Mucosa of rectum (tissue), 2 donors: ENCODE measurements around the gene CTU1.

Source experiments
- H3K27ac ChIP-seq, 2 donors: one replicate each; pipeline ENCODE4 v1.7.0; 2013; ENCODE audit warnings: inconsistent platforms in 2 of 2, low read depth in 2 of 2, low read length in 2 of 2
- H3K27me3 ChIP-seq, 2 donors: one replicate each; pipeline ENCODE4 v1.7.0; 2013; ENCODE audit warnings: low read length in 2 of 2; ENCODE audit not compliant: control insufficient read depth in 2 of 2, insufficient read depth in 2 of 2
- H3K36me3 ChIP-seq, 2 donors: one replicate each; pipeline ENCODE4 v1.7.0; 2013; ENCODE audit warnings: low read length in 2 of 2; ENCODE audit not compliant: control insufficient read depth in 2 of 2, insufficient read depth in 2 of 2
- H3K4me1 ChIP-seq, 2 donors: one replicate each; pipeline ENCODE4 v1.7.0; 2013; ENCODE audit warnings: low read length in 2 of 2, mild to moderate bottlenecking in 1 of 2; ENCODE audit not compliant: control insufficient read depth in 2 of 2, insufficient read depth in 2 of 2
- H3K4me3 ChIP-seq, 2 donors: one replicate each; pipeline ENCODE4 v1.7.0; 2013; ENCODE audit warnings: low read length in 2 of 2
- H3K9ac ChIP-seq, 2 donors: one replicate each; pipeline ENCODE4 v1.7.0; 2013; ENCODE audit warnings: low read length in 2 of 2, low read depth in 1 of 2, mild to moderate bottlenecking in 1 of 2
- H3K9me3 ChIP-seq, 2 donors: one replicate each; pipeline ENCODE4 v1.7.0; 2013; ENCODE audit warnings: low read length in 2 of 2; ENCODE audit not compliant: control insufficient read depth in 2 of 2
- donor health status: healthy.
- donor health status: Normal muscosa, but diverticular disease.

Gene CTU1

DNA sequence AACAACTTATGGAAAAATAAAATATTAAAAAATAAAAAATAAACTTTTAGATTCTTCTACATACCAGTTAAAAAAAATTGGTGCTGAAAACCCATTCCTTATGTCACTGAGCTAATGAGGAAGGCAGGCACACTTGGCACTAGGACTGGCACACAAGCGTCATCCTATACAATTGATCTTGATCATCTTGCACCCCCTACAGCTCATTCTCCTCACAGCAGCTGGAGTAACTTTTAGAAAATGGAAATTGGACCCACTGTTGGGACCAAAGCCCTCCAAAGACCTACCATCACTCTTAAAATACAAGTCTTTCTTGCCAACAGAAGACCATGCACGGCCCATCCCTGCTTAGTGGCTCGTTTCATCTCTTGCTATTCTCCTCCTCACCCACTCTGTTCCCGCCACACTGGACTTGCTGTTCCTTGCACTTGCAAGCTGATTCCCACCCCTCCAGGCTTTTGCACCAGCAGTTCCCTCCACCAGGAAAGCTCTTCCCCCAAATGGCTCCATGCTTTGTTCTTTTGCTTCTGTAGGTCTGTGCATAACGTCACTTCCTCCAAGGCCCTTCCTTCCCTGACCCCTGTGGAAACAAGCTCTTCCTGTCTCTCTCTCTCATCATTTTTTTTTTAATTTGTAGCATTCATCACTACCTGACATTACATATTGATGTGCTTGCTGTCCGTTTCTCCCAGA, 11.6 kb downstream of the CTU1 start:
- H3K4me1 ChIP-seq, result no peaks in the 10 kb centered on the region
- H3K27me3 ChIP-seq, result no peaks in the 10 kb centered on the region
- no peaks in the 10 kb centered on the region for H3K9me3 ChIP-seq
- no peak overlapping the region for H3K4me3 ChIP-seq
- no peak overlapping the region for H3K27ac ChIP-seq
- H3K9ac ChIP-seq, result no peak overlapping the region
- H3K36me3 ChIP-seq, result peaks cover 3 to 19% of the 10 kb centered on the region in 2 donors

DNA sequence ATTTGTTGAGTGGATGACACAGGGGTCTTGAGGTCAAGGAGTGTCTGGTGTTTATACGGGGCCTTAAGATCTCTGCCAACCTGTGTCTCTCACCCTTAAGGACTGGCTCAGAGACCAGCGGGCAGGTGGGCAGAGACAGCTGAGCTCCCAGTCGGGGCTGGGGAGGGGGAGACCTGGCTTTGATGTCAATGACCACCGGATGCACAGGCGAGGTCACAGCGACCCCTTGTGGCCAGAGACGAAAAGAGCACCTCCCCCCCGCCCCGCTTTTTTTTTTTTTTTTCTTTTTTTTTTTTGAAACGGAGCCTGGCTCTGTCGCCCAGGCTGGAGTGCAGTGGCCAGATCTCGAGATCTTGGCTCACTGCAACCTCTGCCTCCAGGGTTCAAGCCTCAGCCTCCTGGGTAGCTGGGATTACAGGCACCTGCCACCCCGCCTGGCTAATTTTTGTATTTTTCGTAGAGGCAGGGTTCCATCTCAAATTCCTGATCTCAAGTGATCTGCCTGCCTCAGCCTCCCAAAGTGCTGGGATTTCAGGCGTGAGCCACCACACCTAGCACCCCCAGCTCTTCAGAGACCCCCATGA, 13.4 kb downstream of the CTU1 start:
- Histone ChIP-seq H3K27ac (no peak overlapping the region), H3K36me3 (peaks cover 3 to 6% of the 10 kb centered on the region in 2 donors), H3K27me3 (no peaks in the 10 kb centered on the region), H3K9me3 (no peaks in the 10 kb centered on the region), H3K9ac (no peak overlapping the region), H3K4me3 (no peak overlapping the region), H3K4me1 (no peaks in the 10 kb centered on the region)

DNA sequence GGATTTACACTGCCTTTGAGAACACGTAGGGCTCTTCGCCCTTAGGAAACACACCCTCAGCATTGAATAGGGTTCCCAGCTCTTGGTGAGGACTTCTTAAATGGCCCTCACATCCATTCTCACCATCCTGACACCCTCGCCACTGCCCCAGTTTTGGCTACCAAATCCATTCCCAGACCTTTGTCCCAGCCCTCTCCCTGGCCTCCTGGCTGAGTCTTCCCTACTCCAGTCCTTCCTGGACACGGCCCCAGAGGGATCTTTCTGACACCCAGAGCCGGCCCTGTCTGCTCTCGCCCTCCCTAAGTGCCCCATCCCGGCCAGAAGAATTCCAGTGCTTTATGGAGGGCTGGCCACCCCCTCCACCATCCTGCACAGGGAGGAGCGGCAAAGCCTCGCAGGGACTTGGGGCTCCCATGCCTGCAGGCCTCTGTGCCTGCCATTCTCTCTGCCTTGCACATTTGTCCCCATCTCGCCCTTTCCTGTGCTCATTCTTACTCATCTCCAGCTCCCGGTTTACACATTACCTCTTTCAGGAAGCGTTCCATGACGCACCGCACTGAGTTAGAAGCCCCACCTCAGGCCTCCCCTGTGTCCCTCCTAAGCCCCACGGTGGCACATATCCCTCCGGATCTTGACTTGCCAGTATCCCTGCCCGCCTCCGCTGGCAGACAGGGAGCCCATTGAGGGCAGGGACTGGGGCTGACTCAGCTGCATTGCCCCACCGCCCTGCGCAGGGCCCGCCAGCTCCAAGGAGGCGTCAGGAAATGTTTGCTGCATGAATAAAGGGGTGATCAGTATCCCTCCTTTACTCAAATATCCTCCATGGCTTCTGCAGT, 14.5 kb downstream of the CTU1 start:
- no peak overlapping the region for H3K4me3 ChIP-seq
- H3K27me3 ChIP-seq, result no peaks in the 10 kb centered on the region
- H3K4me1 ChIP-seq, result no peaks in the 10 kb centered on the region
- peaks cover 1 to 3% of the 10 kb centered on the region in 2 donors for H3K36me3 ChIP-seq
- H3K9ac ChIP-seq, result no peak overlapping the region
- no peak overlapping the region for H3K27ac ChIP-seq
- no peaks in the 10 kb centered on the region for H3K9me3 ChIP-seq

DNA sequence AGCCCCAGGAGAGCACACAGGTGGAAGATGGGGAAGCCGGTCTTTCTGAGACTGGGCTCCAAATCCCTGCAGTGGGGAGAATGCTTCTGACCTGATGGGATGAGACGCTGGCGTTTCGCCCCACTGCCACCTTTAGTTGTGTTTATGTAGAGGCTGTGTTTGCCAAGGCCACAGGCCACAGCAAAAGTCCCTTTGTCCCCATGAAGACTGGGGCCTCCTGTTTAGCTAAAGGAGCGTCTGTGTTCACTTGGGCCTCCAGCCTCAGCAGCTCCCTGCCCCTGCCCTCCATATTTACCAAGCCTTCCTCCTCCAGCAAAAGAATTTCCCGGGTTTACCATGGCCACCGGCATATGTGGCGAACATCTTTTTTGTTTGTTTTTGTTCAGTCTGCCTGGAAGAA, 15.1 kb downstream of the CTU1 start:
- no peaks in the 10 kb centered on the region for H3K4me1 ChIP-seq
- H3K36me3 ChIP-seq, result peaks cover under 1 to 3% of the 10 kb centered on the region in 2 donors
- H3K4me3 ChIP-seq, result no peak overlapping the region
- no peaks in the 10 kb centered on the region for H3K27me3 ChIP-seq
- no peaks in the 10 kb centered on the region for H3K9me3 ChIP-seq
- H3K9ac ChIP-seq, result no peak overlapping the region
- H3K27ac ChIP-seq, result no peak overlapping the region

DNA sequence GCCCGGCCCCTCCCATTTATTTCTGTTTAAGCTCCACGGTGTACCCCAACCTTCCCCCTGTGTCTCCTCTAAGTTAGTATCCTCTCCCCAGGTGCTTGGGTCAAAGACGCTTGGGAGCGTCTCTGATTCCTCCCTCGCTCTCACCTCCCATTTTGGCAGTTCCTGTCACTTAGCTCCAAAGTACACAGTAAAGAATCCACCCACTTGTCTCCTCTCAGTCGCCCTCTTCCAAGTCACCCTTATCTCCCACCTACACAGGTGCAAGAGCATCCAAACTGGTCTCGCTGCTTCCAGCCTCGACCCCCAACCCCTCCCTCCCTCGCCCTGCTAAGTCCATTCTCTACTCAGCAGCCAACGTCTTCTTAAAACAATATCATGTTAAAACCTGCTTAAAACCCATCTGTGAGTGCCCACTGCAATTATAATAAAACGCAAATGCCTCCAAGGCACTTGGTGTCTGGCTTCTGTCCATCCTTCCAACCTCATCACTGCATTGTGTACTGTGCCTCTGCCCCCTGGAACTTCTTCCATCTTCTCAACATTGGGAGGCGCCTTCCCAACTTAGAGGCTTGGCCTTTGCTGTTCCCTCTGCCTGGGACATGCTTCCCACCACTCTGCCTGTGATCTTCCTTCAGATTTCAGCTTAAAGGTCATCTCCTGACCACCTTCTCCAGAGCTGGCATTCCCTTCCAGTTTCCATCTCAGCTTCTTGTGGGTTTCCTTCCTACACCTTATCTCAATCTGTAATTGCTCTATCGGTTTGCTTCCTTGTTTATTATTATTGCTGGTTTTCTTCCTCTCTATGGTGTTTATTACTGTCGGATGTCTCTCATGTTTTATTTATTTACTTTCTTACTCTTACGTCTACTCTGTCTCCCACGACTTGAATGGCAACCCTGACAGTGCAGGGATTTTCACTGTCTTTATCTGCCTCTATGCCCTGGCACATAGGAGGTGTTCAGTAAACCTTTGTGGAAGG, 16.0 kb downstream of the CTU1 start:
- Histone ChIP-seq H3K9ac (no peak overlapping the region), H3K4me3 (no peak overlapping the region), H3K36me3 (no peaks in the 10 kb centered on the region), H3K4me1 (no peaks in the 10 kb centered on the region), H3K9me3 (no peaks in the 10 kb centered on the region), H3K27ac (no peak overlapping the region), H3K27me3 (no peaks in the 10 kb centered on the region)

DNA sequence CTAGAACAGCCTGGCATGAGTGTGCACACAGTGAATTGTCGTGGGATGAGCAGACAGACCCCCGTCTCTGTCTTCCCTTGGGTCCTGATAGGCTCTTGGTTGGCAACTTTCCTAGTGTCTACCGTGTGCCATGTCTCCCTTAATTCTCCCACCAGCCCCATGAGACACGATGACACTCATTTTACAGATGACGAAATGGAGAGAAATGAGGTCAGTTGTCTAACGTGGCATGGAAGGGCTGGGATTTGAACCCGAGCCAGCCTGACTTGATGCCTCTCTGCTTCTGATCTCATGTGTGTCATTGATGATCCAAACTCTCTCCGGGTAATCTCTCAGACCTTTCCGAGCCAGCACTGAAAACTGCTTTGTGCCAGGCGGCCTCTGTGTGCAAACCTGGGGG, 17.1 kb downstream of the CTU1 start:
- Histone ChIP-seq H3K27ac (no peak overlapping the region), H3K9me3 (no peaks in the 10 kb centered on the region), H3K4me1 (no peaks in the 10 kb centered on the region), H3K36me3 (no peaks in the 10 kb centered on the region), H3K4me3 (no peak overlapping the region), H3K27me3 (no peaks in the 10 kb centered on the region), H3K9ac (no peak overlapping the region)

DNA sequence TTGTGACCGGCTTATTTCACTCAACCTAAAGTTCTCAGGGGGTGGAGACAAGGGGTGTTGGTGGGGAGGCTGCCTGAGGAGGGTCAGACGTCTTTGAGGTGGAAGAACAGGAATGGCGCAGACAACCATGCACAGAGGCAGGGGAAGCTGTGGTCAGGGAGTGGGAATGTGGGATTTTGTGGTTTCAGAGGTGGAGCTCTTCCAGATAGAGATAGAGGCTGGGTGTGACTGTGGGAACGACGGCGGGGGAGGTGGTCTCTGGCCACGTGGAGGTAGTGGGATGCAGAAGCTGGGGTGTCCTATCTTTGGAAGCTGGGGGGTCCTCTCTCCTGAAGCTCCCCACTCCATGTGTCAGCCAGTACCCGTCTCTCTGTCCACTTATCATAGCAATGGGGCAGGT, 17.7 kb downstream of the CTU1 start:
- no peak overlapping the region for H3K27ac ChIP-seq
- no peaks in the 10 kb centered on the region for H3K27me3 ChIP-seq

DNA sequence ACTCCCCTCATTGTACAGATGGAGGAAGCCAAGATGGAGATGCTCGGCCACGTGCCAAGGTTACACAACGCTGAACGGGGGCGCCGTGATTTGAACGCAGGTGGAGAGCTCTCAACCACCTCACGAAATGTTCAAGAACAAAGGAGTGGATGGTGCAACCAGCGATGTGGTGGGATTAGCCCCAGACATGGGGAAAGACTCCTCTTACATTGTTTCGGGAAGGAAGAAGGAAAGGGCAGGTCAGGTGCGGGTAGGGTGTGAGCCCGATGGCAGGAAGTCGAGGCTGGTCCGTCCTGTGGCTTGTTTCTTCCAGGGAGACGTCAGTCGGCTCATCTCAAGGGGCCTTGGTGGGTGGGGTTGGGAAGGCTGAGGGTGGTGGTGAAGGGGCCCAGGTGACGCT, 18.4 kb downstream of the CTU1 start:
- Histone ChIP-seq H3K9ac (no peak overlapping the region), H3K27ac (no peak overlapping the region), H3K36me3 (no peaks in the 10 kb centered on the region), H3K9me3 (no peaks in the 10 kb centered on the region), H3K27me3 (no peaks in the 10 kb centered on the region), H3K4me1 (no peaks in the 10 kb centered on the region), H3K4me3 (no peak overlapping the region)

More for the DNA sequence above, 17.7 kb downstream of the CTU1 start:
- no peak overlapping the region for H3K4me3 ChIP-seq
- H3K9ac ChIP-seq, result no peak overlapping the region
- no peaks in the 10 kb centered on the region for H3K4me1 ChIP-seq
- H3K9me3 ChIP-seq, result no peaks in the 10 kb centered on the region
- no peaks in the 10 kb centered on the region for H3K36me3 ChIP-seq

DNA sequence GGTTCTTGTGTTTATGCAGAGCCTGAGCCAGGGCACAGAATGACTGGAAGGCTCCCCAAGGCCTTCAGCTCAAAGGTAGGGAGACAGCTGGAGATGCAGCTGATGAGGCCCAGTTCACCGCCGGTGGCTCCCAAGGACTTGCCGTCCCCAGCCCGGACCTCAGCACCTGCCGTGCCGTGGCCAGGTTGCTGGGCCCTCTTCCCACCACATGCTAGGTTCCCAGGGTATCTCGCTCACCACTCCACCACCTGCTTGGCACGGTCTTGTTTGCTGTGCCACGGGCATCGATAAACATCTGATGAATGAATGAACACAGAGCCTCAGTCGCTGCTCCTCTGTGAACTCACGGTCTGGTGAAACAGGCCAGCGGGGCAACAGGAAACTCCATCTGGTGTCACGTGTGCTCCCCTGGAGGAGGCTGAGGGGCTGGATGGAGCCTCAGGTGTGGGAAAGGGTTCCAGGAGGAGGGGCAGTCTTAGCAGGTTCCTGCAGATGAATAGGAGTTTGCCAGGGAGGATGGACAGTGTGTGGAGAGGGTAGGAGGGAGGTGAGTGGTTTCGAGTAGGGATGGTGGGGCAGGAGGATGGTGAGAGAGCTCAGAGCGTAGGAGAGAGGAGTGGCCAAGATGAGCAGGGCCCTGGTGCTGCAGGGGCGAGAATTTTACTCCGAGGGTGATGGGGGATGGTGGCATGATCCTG, 21.9 kb downstream of the CTU1 start:
- H3K9me3 ChIP-seq, result no peaks in the 10 kb centered on the region
- no peak overlapping the region for H3K27ac ChIP-seq
- no peaks in the 10 kb centered on the region for H3K27me3 ChIP-seq
- H3K4me3 ChIP-seq, result no peak overlapping the region
- H3K36me3 ChIP-seq, result no peaks in the 10 kb centered on the region
- H3K9ac ChIP-seq, result no peak overlapping the region
- no peaks in the 10 kb centered on the region for H3K4me1 ChIP-seq
